IPS-20b (cell line): Measurements from ENCODE around the gene CDK5.
"Not testable (repeated sequence)": the region's sequence is repeated elsewhere in the genome, so short reads cannot be mapped to it uniquely, and the experiment has no call there.

Source experiments
- H3K27ac ChIP-seq: one replicate; pipeline ENCODE4 v1.5.1; 2013; ENCODE audit warnings: low read length
- H3K27me3 ChIP-seq: 2 replicates; pipeline ENCODE4 v1.6.1; 2013; ENCODE audit warnings: mild to moderate bottlenecking, low read length, inconsistent platforms; ENCODE audit not compliant: insufficient read depth
- H3K36me3 ChIP-seq: 2 replicates; pipeline ENCODE4 v1.6.1; 2013; ENCODE audit warnings: low read depth, mild to moderate bottlenecking, inconsistent platforms, low read length, moderate library complexity; ENCODE audit not compliant: insufficient read depth
- H3K4me1 ChIP-seq: 2 replicates; pipeline ENCODE4 v1.6.1; 2013; ENCODE audit warnings: mild to moderate bottlenecking, control low read depth, inconsistent platforms, low read length, moderate library complexity; ENCODE audit not compliant: insufficient read depth
- H3K4me3 ChIP-seq: 2 replicates; pipeline ENCODE4 v1.5.1; 2013; ENCODE audit warnings: mild to moderate bottlenecking, low read length, inconsistent platforms
- H3K9ac ChIP-seq: 2 replicates; pipeline ENCODE4 v1.6.1; 2013; ENCODE audit warnings: low read depth, mild to moderate bottlenecking, inconsistent platforms, low read length, moderate library complexity
- H3K9me3 ChIP-seq: 2 replicates; pipeline ENCODE4 v1.6.1; 2013; ENCODE audit warnings: mild to moderate bottlenecking, low read depth, low read length, inconsistent platforms; ENCODE audit not compliant: insufficient read depth

The CDK5 gene

DNA sequence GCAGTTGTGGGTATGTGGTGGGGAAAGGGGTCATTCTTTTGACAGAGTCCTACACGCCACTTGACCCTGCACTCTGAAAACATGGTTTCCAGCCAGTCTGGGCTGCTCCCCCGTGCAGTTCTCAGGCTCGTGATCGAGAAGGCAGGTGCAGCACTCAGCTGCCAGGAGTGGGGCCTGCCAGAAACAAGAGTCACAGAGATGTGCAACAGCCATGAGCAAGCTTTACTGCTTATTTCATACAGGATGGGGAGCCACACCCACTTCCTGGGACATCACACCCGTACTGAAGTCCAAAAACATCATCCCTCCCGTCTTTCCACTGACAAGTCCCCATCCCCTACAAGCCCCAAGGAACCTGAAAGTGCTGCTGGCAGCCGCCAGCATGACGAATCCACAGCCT lies 42.7 kb downstream of the CDK5 start:
- Histone ChIP-seq H3K9me3 (no peaks in the 10 kb centered on the region), H3K36me3 (no peaks in the 10 kb centered on the region), H3K27me3 (peaks cover 50% of the 10 kb centered on the region), H3K9ac (no peak overlapping the region), H3K27ac (no peak overlapping the region), H3K4me1 (peaks cover 12% of the 10 kb centered on the region; the same call in 1 of the 2 replicates), H3K4me3 (no peak overlapping the region)

DNA sequence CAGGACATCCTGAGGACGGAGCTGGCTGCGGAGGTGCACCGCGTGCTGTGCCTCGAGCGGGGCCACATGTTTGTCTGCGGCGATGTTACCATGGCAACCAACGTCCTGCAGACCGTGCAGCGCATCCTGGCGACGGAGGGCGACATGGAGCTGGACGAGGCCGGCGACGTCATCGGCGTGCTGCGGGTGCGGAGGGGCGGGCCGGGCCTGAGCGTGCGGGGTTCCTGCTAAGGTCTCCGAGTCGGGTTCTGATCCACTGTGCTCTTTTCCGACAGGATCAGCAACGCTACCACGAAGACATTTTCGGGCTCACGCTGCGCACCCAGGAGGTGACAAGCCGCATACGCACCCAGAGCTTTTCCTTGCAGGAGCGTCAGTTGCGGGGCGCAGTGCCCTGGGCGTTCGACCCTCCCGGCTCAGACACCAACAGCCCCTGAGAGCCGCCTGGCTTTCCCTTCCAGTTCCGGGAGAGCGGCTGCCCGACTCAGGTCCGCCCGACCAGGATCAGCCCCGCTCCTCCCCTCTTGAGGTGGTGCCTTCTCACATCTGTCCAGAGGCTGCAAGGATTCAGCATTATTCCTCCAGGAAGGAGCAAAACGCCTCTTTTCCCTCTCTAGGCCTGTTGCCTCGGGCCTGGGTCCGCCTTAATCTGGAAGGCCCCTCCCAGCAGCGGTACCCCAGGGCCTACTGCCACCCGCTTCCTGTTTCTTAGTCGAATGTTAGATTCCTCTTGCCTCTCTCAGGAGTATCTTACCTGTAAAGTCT lies 43.8 kb downstream of the CDK5 start:
- H3K9me3 ChIP-seq = no peaks in the 10 kb centered on the region
- H3K27me3 ChIP-seq = peaks cover 40% of the 10 kb centered on the region
- H3K4me1 ChIP-seq = peaks cover 16% of the 10 kb centered on the region; the same call in 1 of the 2 replicates
- H3K4me3 ChIP-seq = peak overlapping the region; percentile 63
- no peak overlapping the region for H3K27ac ChIP-seq
- H3K36me3 ChIP-seq = no peaks in the 10 kb centered on the region
- H3K9ac ChIP-seq = peak overlapping the region; percentile 71; the same call in 1 of the 2 replicates

DNA sequence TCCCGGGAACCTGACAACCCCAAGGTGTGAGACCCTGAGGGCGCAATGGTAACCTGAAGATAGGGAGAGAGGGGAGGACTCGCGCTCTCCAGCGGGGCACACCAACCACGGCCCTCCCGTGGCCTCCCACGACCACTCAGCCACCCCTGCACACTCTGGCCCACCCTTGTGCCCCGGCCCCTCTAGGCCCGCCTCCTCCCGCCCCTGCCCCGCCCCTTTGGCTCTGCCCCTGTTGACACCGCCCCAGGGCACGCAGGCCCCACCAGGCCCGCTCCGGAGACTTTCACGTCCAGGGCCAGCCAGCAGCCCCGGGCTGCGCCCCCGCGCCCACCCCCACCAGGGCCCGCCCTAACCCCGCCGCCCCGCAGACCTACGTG lies 44.4 kb downstream of the CDK5 start:
- Histone ChIP-seq H3K9ac (peak overlapping the region; percentile 61; the same call in 1 of the 2 replicates), H3K4me3 (peak overlapping the region; percentile 63; the same call in 1 of the 2 replicates), H3K27me3 (peaks cover 34% of the 10 kb centered on the region), H3K9me3 (no peaks in the 10 kb centered on the region), H3K4me1 (peaks cover 17% of the 10 kb centered on the region; the same call in 1 of the 2 replicates), H3K36me3 (no peaks in the 10 kb centered on the region), H3K27ac (no peak overlapping the region)

DNA sequence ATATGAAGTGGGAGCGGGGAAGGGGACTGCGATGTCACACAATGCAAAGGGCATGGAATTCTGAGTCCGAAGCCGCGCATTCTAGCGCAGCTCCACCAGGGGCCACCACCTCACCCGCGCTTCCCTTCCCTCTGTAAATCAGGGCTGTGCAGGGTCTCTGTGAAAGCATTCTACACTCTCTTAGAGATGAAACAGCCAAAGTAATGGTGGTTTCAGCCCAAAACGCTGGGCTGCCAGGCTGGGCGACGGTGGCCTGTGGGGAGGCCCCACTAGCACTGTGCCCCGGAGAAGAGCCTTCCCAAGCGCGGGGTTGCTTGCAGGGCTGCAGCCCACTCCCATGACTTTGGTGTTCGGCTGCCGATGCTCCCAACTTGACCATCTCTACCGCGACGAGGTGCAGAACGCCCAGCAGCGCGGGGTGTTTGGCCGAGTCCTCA lies 44.8 kb downstream of the CDK5 start:
- no peaks in the 10 kb centered on the region for H3K9me3 ChIP-seq
- H3K4me1 ChIP-seq = peaks cover 19% of the 10 kb centered on the region; the same call in 1 of the 2 replicates
- peaks cover 31% of the 10 kb centered on the region for H3K27me3 ChIP-seq
- H3K27ac ChIP-seq = no peak overlapping the region
- peak overlapping the region; percentile 61; the same call in 1 of the 2 replicates for H3K9ac ChIP-seq
- H3K4me3 ChIP-seq = peak overlapping the region; percentile 63
- no peaks in the 10 kb centered on the region for H3K36me3 ChIP-seq

DNA sequence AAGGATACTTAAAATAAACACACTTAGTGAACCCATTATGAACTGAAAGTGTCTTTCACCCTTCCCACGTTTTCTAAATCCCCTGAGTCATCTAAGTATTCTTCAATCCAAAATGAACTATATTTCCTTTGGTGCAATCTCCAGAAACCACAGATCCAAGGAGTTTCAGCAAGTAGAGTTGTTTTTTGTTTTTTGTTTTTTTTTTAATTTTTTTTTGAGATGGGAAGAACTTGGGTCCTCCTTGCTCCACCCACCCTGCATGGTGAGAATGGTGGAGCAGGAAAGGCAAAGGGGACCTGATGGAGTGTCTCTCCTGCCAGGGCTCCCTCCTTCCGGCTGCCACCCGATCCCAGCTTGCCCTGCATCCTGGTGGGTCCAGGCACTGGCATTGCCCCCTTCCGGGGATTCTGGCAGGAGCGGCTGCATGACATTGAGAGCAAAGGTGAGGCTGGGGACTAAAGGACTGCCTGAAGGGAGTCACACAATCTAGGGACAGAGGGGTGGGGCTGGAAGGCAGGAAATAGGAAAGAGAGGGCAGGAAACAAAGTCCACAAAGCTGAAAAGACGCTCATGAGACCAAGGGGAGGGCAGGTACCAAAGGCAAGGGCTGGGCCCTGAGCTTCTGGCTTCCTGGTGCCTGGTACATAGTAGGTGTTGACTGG lies 45.5 kb downstream of the CDK5 start:
- H3K36me3 ChIP-seq = no peaks in the 10 kb centered on the region

DNA sequence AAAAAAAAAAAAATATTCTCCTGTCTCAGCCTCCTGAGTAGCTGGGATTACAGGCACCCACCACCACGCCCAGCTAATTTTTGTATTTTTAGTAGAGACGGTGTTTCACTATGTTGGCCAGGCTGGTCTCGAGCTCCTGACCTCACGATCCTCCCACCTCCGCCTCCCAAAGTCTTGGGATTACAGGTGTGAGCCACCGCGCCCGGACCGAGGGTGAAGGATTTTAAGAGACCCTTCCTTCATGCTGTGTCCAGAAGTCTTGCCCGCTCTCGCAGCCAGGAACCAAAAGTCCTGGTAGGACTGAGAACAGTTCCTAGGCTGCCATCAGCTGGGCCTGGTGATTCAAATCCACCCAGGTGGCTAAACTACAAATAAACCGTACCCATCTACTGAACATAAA lies 46.1 kb downstream of the CDK5 start:
- not testable (repeated sequence) for H3K9ac ChIP-seq, H3K9me3 ChIP-seq, H3K36me3 ChIP-seq, H3K27ac ChIP-seq, H3K4me3 ChIP-seq
- peaks cover 19% of the 10 kb centered on the region for H3K27me3 ChIP-seq
- H3K4me1 ChIP-seq = peaks cover 19% of the 10 kb centered on the region; the same call in 1 of the 2 replicates

More for the DNA sequence above, 45.5 kb downstream of the CDK5 start:
- Histone ChIP-seq H3K27me3 (peaks cover 23% of the 10 kb centered on the region), H3K9ac (no peak overlapping the region), H3K9me3 (no peaks in the 10 kb centered on the region), H3K27ac (no peak overlapping the region), H3K4me3 (0 out of 2 replicates have a peak overlapping the region, but pooled peaks have one; percentile 63), H3K4me1 (peaks cover 19% of the 10 kb centered on the region; the same call in 1 of the 2 replicates)

DNA sequence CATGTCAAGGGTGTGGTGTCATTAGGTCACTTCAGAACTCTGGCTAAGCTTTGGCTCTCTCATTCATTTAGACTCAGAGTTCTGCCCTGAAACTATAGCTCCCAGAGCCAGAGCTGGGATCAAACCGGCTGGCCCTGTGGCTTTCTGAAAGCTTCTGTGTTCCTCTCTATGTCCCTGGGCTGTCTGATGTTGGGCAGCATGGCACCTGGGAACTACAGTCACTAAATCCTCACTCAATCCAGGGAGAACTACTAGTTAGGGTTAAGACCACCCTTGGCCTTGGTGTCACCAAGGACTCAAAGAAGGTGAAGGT lies 46.6 kb downstream of the CDK5 start:
- Histone ChIP-seq H3K4me3 (peak overlapping the region; percentile 27; the same call in 1 of the 2 replicates), H3K4me1 (peaks cover 19% of the 10 kb centered on the region; the same call in 1 of the 2 replicates), H3K27ac (no peak overlapping the region), H3K36me3 (no peaks in the 10 kb centered on the region), H3K9me3 (no peaks in the 10 kb centered on the region), H3K9ac (peak overlapping the region; percentile 3; the same call in 1 of the 2 replicates), H3K27me3 (peaks cover 13% of the 10 kb centered on the region)

DNA sequence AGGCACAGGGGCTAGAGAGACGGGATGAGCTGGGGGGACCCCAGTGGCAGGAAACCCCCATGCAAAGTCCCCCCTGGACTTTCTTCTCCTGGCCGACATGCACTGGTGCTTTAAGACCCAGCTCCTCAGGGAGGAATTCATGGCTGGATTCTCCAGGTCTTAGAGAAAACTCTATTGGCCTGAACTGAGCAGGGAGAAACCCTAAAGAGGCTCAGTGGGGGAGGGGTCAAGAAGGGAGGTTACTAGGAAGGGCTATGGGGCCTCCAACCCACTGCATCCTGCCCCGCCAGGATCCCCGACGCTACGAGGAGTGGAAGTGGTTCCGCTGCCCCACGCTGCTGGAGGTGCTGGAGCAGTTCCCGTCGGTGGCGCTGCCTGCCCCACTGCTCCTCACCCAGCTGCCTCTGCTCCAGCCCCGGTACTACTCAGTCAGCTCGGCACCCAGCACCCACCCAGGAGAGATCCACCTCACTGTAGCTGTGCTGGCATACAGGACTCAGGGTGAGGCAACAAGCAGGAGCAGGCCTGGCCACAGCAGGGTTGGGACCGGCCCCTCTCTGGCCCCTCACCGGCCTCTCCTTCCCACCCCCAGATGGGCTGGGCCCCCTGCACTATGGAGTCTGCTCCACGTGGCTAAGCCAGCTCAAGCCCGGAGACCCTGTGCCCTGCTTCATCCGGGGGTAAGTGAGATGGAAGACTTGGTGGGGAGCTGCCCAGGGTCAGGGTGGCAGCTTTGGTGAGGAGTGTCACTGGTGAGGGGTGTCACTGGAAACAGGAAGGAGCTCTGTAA lies 47.2 kb downstream of the CDK5 start:
- H3K4me3 ChIP-seq = peak overlapping the region; percentile 27; the same call in 1 of the 2 replicates
- H3K27ac ChIP-seq = no peak overlapping the region
- no peaks in the 10 kb centered on the region for H3K36me3 ChIP-seq
- peaks cover 12% of the 10 kb centered on the region for H3K27me3 ChIP-seq
- H3K4me1 ChIP-seq = peaks cover 19% of the 10 kb centered on the region; the same call in 1 of the 2 replicates
- no peaks in the 10 kb centered on the region for H3K9me3 ChIP-seq
- peak overlapping the region; percentile 3; the same call in 1 of the 2 replicates for H3K9ac ChIP-seq

DNA sequence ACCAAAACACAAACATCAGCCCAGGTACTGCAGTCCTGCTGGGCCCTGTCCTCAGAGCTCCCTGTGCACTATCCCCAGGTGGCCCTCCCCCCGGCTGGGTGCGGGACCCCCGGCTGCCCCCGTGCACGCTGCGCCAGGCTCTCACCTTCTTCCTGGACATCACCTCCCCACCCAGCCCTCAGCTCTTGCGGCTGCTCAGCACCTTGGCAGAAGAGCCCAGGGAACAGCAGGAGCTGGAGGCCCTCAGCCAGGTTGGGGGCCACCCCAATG lies 47.7 kb downstream of the CDK5 start:
- Histone ChIP-seq H3K4me3 (0 out of 2 replicates have a peak overlapping the region, but pooled peaks have one; percentile 27), H3K9ac (peak overlapping the region; percentile 3; the same call in 1 of the 2 replicates), H3K27me3 (peaks cover 12% of the 10 kb centered on the region), H3K27ac (no peak overlapping the region), H3K36me3 (no peaks in the 10 kb centered on the region), H3K9me3 (no peaks in the 10 kb centered on the region), H3K4me1 (peaks cover 19% of the 10 kb centered on the region; the same call in 1 of the 2 replicates)

DNA sequence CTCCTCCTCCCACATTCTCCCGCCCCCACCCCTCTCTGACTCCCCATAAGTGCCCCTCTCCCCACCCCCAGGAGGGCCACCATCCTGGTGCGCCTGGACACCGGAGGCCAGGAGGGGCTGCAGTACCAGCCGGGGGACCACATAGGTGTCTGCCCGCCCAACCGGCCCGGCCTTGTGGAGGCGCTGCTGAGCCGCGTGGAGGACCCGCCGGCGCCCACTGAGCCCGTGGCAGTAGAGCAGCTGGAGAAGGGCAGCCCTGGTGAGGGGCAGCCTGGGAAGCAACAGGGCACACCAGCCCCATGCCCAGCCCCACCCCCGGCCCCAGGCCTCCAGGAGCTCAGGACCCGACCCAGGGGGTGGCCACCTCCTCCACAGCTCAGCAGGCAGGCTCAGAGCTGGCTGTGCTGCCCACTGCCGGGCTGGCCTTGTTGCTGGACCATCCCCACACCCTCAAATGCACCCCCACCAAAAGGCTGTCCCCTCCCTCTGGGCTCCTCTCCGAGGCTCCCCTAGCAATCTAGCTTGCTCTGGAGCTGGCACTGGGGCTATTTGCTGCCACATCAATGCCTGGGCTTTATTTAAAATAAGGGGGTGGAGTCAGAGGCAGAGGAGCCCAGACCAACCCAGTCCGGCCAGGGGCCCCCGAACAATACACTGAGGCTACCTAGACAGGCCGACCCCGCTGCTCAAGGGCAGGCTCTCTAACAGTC lies 48.2 kb downstream of the CDK5 start:
- Histone ChIP-seq H3K4me3 (no peak overlapping the region), H3K27ac (no peak overlapping the region), H3K9me3 (no peaks in the 10 kb centered on the region), H3K36me3 (no peaks in the 10 kb centered on the region), H3K9ac (no peak overlapping the region; the same call in 1 of the 2 replicates), H3K27me3 (peaks cover 12% of the 10 kb centered on the region), H3K4me1 (peaks cover 19% of the 10 kb centered on the region; the same call in 1 of the 2 replicates)
